DND-41 (cell line): ENCODE results near the gene SETDB1.
A peak's percentile ranks its signal among the peaks of the same experiment; 100 is the strongest.

Source experiments
- ATAC-seq: fragments of 200-7000 bp; cut with Tn5 transposase; 3 replicates; pipeline ENCODE4 v1.9.1; 2021; ENCODE audit warnings: low read depth; ENCODE audit not compliant: insufficient read depth
- DNase-seq: peaks from one replicate; pipeline ENCODE4 v3.0.0-alpha.2; 2020
- H2AFZ ChIP-seq: 2 replicates; pipeline ENCODE4 v1.6.0; 2012; ENCODE audit warnings: low read depth, low read length
- H3K27ac ChIP-seq: 2 replicates; pipeline ENCODE4 v1.5.1; 2012; ENCODE audit warnings: low read length, inconsistent platforms
- H3K27me3 ChIP-seq: fragments of 200-600 bp; sonication (generic); 2 replicates; pipeline ENCODE4 v1.6.0; 2012; ENCODE audit warnings: low read length, mild to moderate bottlenecking, inconsistent platforms; ENCODE audit not compliant: insufficient read depth, poor library complexity
- H3K36me3 ChIP-seq: 2 replicates; pipeline ENCODE4 v1.5.1; 2012; ENCODE audit warnings: low read length, inconsistent platforms; ENCODE audit not compliant: insufficient read depth
- H3K4me1 ChIP-seq: 2 replicates; pipeline ENCODE4 v1.5.1; 2012; ENCODE audit warnings: mild to moderate bottlenecking, low read length; ENCODE audit not compliant: insufficient read depth
- H3K4me2 ChIP-seq: 2 replicates; pipeline ENCODE4 v1.6.0; 2012; ENCODE audit warnings: mild to moderate bottlenecking, moderate library complexity, low read length, inconsistent platforms; ENCODE audit not compliant: insufficient read depth
- H3K4me3 ChIP-seq, 2 experiments: fragments of 200-600 bp in 1 of 2; shearing (Covaris generic) in 1 of 2; 2 replicates each; pipeline ENCODE4 v1.5.1; 2012 to 2016; ENCODE audit warnings: inconsistent platforms in 2 of 2, low read length in 2 of 2, mild to moderate bottlenecking in 2 of 2, low read depth in 1 of 2, moderate library complexity in 1 of 2
- H3K79me2 ChIP-seq: 2 replicates; pipeline ENCODE4 v1.6.0; 2012; ENCODE audit warnings: low read length, inconsistent platforms; ENCODE audit not compliant: insufficient read depth
- H3K9ac ChIP-seq: 2 replicates; pipeline ENCODE4 v1.6.0; 2012; ENCODE audit warnings: low read depth, mild to moderate bottlenecking, inconsistent platforms, low read length, moderate library complexity
- H3K9me3 ChIP-seq: 2 replicates; pipeline ENCODE4 v1.5.1; 2012; ENCODE audit warnings: low read length, moderate library complexity, mild to moderate bottlenecking, inconsistent platforms; ENCODE audit not compliant: insufficient read depth, severe bottlenecking
- H4K20me1 ChIP-seq: 2 replicates; pipeline ENCODE4 v1.6.0; 2012; ENCODE audit warnings: low read length; ENCODE audit not compliant: insufficient read depth
- CTCF ChIP-seq: IDR thresholded peaks from 2 replicates; pipeline ENCODE4 v1.5.1; 2012; ENCODE audit warnings: borderline replicate concordance, low read length, moderate library complexity, mild to moderate bottlenecking; ENCODE audit not compliant: poor library complexity, severe bottlenecking; ENCODE audit errors: extremely low read depth
- EZH2 ChIP-seq: IDR thresholded peaks from 3 replicates; pipeline ENCODE4 v1.6.1; 2012; ENCODE audit warnings: borderline replicate concordance, low read depth, mild to moderate bottlenecking, moderate library complexity, low read length, inconsistent platforms; ENCODE audit not compliant: severe bottlenecking

Gene SETDB1

DNA sequence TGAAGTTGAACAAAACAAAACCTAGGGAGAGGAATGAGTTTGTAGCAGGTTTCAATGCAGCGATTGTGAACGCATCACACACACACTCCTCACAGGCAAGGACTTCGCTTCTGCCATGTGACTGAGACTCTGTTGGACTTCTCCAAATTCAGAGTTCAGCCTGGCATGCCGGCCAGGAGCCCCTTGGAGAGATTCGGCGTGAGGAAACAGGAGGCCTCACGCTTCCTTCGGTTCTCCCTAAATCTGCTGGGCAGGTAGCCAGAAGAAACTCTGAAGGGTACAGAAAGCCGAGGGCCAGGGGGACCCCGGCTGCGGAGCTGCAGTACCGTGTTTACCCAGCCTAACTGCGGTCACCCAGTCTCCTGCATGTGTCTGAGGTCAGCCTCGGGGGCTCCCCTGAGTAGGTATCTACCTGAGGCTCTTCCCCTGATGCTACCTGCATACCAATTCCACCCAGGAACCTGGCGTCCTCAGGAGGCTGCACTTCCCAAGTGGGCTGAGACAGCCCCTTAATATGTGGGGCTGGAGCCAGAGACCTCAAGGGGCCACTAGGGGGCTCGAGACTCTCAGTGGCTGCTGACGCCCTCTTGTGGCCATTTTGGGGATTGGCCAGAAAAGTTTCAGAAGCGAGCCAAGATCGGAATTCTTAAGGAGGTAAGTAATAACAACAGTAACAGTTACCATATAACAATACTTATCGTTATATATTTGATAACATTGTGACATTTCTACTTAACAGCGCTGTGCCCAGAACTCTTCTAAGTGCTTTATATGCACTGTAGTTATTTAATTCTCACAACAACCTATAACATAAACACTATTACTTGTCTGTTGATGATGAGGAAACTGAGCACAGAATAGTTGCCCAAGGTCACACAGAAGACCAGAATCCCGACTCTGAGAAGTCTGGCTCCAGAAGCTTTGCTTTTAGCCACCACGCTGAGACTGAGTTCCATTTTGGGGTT is 53.2 kb downstream of the SETDB1 start:
- Histone ChIP-seq H3K4me3 (no peak overlapping the region), H3K27me3 (no peaks in the 10 kb centered on the region), H2AFZ (peak overlapping the region; percentile 66), H3K27ac (no peak overlapping the region), H3K9me3 (no peaks in the 10 kb centered on the region), H3K4me2 (peak overlapping the region; percentile 44), H4K20me1 (no peaks in the 10 kb centered on the region), H3K36me3 (no peaks in the 10 kb centered on the region), H3K79me2 (peaks cover 11% of the 10 kb centered on the region), H3K4me1 (peaks cover 30% of the 10 kb centered on the region), H3K9ac (no peak overlapping the region)
- peak; percentile 74 for ATAC-seq
- peak; percentile 89 for DNase-seq
- TF ChIP-seq EZH2 (no peak), CTCF (peak; percentile 100)

DNA sequence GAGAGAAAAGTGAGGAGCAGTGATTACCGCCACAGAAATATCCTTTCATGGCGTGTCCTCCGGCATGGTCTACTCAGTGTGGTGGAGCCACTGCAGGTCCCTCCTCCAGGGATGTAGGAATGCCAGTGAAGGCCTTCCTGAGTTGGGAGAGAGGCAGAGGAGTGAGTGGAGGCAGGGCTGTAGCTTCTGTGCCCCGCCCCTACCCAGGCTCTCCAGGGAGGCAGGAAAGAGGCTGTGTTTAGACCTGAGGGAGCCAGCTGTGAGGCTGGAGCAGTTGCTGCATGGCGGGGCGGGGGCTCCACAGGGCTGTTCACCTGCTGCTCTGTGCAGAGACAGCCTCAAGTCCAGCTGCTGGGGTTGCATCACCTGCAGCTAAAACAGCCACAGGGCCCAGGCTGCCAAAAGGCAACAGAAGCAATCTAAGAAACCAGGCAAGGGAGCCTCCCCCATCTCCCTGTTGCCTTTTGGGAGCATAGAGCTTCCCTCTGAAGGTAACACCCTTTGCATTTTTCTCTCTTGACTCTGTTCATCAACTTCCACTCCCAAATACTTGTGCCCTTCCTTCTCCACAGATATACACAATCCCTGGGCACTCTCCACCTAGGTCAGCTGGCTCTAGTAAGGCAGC is 55.1 kb downstream of the SETDB1 start:
- Histone ChIP-seq H3K9me3 (no peaks in the 10 kb centered on the region), H3K27me3 (no peaks in the 10 kb centered on the region), H3K79me2 (no peaks in the 10 kb centered on the region), H3K4me2 (no peak overlapping the region), H3K4me1 (peaks cover 24% of the 10 kb centered on the region), H3K4me3 (no peak overlapping the region), H3K27ac (no peak overlapping the region), H3K9ac (no peak overlapping the region), H2AFZ (no peak overlapping the region), H3K36me3 (no peaks in the 10 kb centered on the region), H4K20me1 (no peaks in the 10 kb centered on the region)
- TF ChIP-seq EZH2, result no peak
- TF ChIP-seq CTCF, result no peak
- peak; percentile 64 for DNase-seq
- peak; percentile 64 for ATAC-seq

GRCh38 chr1:150981805-150982712 is 55.9 kb downstream of the SETDB1 start, which contains the start of gene ANXA9:
Gene ANXA9, plus strand, starts transcription at chr1:150982292. Its CDS starts 814 bp downstream, at chr1:150983106.
- no peak for DNase-seq

More at GRCh38 chr1:150981805-150982712, 55.9 kb downstream of the SETDB1 start, which contains the start of gene ANXA9:
- Histone ChIP-seq H3K9ac (no peak within 1 kb of the TSS), H3K79me2 (no peaks in the 10 kb centered on the region), H3K4me2 (no peak within 1 kb of the TSS), H3K9me3 (no peaks in the 10 kb centered on the region), H3K4me3 (no peak within 1 kb of the TSS), H3K27ac (no peak within 1 kb of the TSS), H2AFZ (no peak within 1 kb of the TSS), H3K4me1 (peaks cover 24% of the 10 kb centered on the region), H4K20me1 (no peaks in the 10 kb centered on the region), H3K27me3 (no peaks in the 10 kb centered on the region), H3K36me3 (no peaks in the 10 kb centered on the region)
- TF ChIP-seq CTCF, result no peak
- TF ChIP-seq EZH2, result no peak
- no peak for ATAC-seq
